ENCODE data around the gene STX4. TPM values are rescaled to one million over a fixed set of nuclear protein-coding genes. Genes with fewer than 3 reads are reported as not detected.
A peak's percentile ranks its signal among the peaks of the same experiment; 100 is the strongest.

Gene STX4
- total RNA-seq, 1 experiment from 2014 or later = 32.3 TPM

DNA sequence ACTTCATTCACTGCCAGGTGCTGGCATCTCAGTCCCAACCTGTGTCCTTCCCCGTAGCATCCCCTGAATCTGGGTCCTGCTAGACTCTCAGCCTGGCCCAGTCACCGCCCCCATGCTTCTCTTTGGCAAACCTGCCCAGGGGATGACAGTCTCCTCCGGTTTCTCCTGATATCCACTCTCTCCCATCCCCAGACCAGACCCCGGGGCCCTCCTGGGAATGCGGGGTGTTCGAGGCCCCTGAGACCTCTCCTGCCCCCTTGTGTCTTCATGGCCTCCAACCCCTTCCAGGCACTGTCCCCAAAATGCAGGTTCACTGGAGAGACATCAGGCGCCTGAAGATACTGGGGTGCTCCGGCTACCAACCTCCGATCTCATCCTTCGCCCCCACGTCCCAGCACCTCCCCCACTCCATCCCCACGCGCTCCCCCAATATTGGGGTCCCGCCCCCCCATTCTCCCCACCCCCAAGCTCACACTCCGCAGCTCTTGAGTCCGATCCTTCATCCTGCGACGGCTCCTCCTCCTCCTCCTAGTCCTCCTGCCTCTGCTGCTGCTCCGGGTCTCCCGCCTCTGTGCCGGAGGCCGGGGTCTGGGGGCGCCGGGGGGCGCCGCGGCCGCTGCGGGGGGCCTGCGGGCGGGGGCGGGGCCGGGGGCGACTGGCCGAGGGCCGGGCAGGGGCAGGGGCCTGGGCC is 23.3 kb upstream of the STX4 start:
- peak overlapping the region; percentile 44 for H3K4me2 ChIP-seq (ENCODE audit: insufficient read depth, insufficient read length, low read length)

More for the DNA sequence above, 23.3 kb upstream of the STX4 start:
- Mint-ChIP-seq H3K9me3 (no peaks in the 10 kb centered on the region; a peak in 1 of 5 replicates), H3K27me3 (ENCODE audit: low read depth) (peaks cover 36% of the 10 kb centered on the region), H3K4me1 (peaks cover 24 to 39% of the 10 kb centered on the region in 2 experiments), H3K4me3 (peak overlapping the region; percentile 72 to 86), H3K27ac (peak overlapping the region in 2 of 3 experiments; percentile 41 to 81; a peak in 1 of 7 replicates), H3K36me3 (ENCODE audit: insufficient read depth in 1 of 3, low read depth in 3 of 3) (no peaks in the 10 kb centered on the region; a peak in 1 of 7 replicates)
- no peaks in the 10 kb centered on the region for H3K27me3 ChIP-seq (ENCODE audit: insufficient read depth, low read length)
- H2AFZ ChIP-seq (ENCODE audit: low read length) = no peak overlapping the region
- H3K56ac ChIP-seq (ENCODE audit: insufficient read length, low read depth, low read length) = no peak overlapping the region
- no peak overlapping the region for H2AK5ac ChIP-seq (ENCODE audit: insufficient read length, low read length)
- no peak overlapping the region for H3K27ac ChIP-seq (ENCODE audit: insufficient read length, low read depth, low read length)
- H4K8ac ChIP-seq (replicated peaks; ENCODE audit: insufficient read length, low read depth, low read length) = no peak overlapping the region
- no peak overlapping the region for H3K9ac ChIP-seq (ENCODE audit: extremely low read depth, insufficient read length, low read length)
- H4K20me1 ChIP-seq (ENCODE audit: control insufficient read depth, insufficient read depth, insufficient read length) = no peaks in the 10 kb centered on the region
- H3K79me1 ChIP-seq (ENCODE audit: insufficient read depth, low read depth, low read length, poor library complexity, severe bottlenecking) = no peaks in the 10 kb centered on the region
- no peak overlapping the region for H2BK5ac ChIP-seq (ENCODE audit: insufficient read length, low read length)
- TF ChIP-seq CTCF (conservative IDR thresholded peaks at IDR 0.05) = peak; percentile 26; the same call in 1 of the 3 replicates
- no peaks in the 10 kb centered on the region for H3K79me2 ChIP-seq (ENCODE audit: insufficient read depth, low read length)
- no peak overlapping the region for H2BK120ac ChIP-seq (ENCODE audit: low read depth, low read length, poor library complexity, severe bottlenecking)
- no CpG with 5 or more reads among the region's 36 CpGs for WGBS (ENCODE audit: extremely low coverage, insufficient read length, low lambda C conversion rate)
- H3K4me1 ChIP-seq (ENCODE audit: insufficient read depth, low read length) = peaks cover 3% of the 10 kb centered on the region; the same call in 1 of the 2 replicates
- no peak overlapping the region for H2BK12ac ChIP-seq (ENCODE audit: insufficient read length, low read depth, low read length)
- H3K23me2 ChIP-seq (ENCODE audit: insufficient read length, low read depth, low read length, poor library complexity, severe bottlenecking) = peaks cover 5% of the 10 kb centered on the region
- no peak for DNase-seq
- H4K91ac ChIP-seq (ENCODE audit: insufficient read length, low read depth, low read length) = no peak overlapping the region
- no peak overlapping the region for H2BK20ac ChIP-seq (ENCODE audit: low read depth, low read length, poor library complexity, severe bottlenecking)
- H3K18ac ChIP-seq (ENCODE audit: insufficient read length, low read depth, low read length) = no peak overlapping the region
- H3K14ac ChIP-seq (ENCODE audit: insufficient read depth, low read length) = no peak overlapping the region; the same call in 1 of the 2 replicates
- H3K4ac ChIP-seq (ENCODE audit: low read depth, low read length) = no peak overlapping the region
- H3K9me3 ChIP-seq (ENCODE audit: control insufficient read depth, low read depth, low read length) = no peaks in the 10 kb centered on the region
- H2BK15ac ChIP-seq (ENCODE audit: low read depth, low read length) = no peak overlapping the region
- H3K23ac ChIP-seq (ENCODE audit: insufficient read length, low read depth, low read length) = no peak overlapping the region
- H4K5ac ChIP-seq (ENCODE audit: insufficient read length, low read depth, low read length) = no peak overlapping the region
- H3T11ph ChIP-seq (ENCODE audit: low read length) = no peak overlapping the region
